GM23248 (cell line): Measurements from ENCODE around the gene PVALB. TPM values are rescaled to one million over a fixed set of nuclear protein-coding genes. Genes with fewer than 3 reads are reported as not detected.

Experiments used
- DNase-seq: peaks from one replicate; pipeline ENCODE4 v3.0.0-alpha.2; 2015
- H2AFZ ChIP-seq: fragments of 200-600 bp; sonication (generic); 2 replicates; pipeline ENCODE4 v1.6.1; 2016; ENCODE audit warnings: antibody characterized with exemption
- H3F3A ChIP-seq: fragments of 200-600 bp; sonication (generic); 2 replicates; pipeline ENCODE4 v1.6.1; 2016; ENCODE audit warnings: mild to moderate bottlenecking, antibody characterized with exemption, mixed run types; ENCODE audit not compliant: insufficient read depth
- H3K27ac ChIP-seq: fragments of 200-600 bp; sonication (generic); 2 replicates; pipeline ENCODE4 v1.5.1; 2016; ENCODE audit warnings: mild to moderate bottlenecking
- H3K27me3 ChIP-seq: fragments of 200-600 bp; sonication (generic); replicated peaks from 2 replicates; pipeline ENCODE4 v1.6.1; 2016; ENCODE audit warnings: mild to moderate bottlenecking; ENCODE audit not compliant: insufficient read depth
- H3K36me3 ChIP-seq: fragments of 200-600 bp; sonication (generic); 2 replicates; pipeline ENCODE4 v1.6.1; 2016; ENCODE audit warnings: low read depth, mild to moderate bottlenecking
- H3K4me1 ChIP-seq: fragments of 200-600 bp; sonication (generic); 2 replicates; pipeline ENCODE4 v1.6.1; 2016; ENCODE audit warnings: mild to moderate bottlenecking; ENCODE audit not compliant: insufficient read depth
- H3K4me2 ChIP-seq: fragments of 200-600 bp; sonication (generic); one replicate; pipeline ENCODE4 v1.6.1; 2016; ENCODE audit warnings: mild to moderate bottlenecking; ENCODE audit not compliant: unreplicated experiment
- H3K4me3 ChIP-seq: fragments of 200-600 bp; sonication (generic); 2 replicates; pipeline ENCODE4 v1.5.1; 2016; ENCODE audit warnings: mild to moderate bottlenecking
- H3K79me2 ChIP-seq: fragments of 200-600 bp; sonication (generic); 2 replicates; pipeline ENCODE4 v1.6.1; 2016; ENCODE audit warnings: mild to moderate bottlenecking; ENCODE audit not compliant: insufficient read depth
- H3K9ac ChIP-seq: fragments of 200-600 bp; sonication (generic); 2 replicates; pipeline ENCODE4 v1.6.1; 2016; ENCODE audit warnings: mild to moderate bottlenecking
- H3K9me2 ChIP-seq: fragments of 200-600 bp; sonication (generic); 2 replicates; pipeline ENCODE4 v1.6.1; 2016; ENCODE audit warnings: mixed run types, mild to moderate bottlenecking, moderate library complexity; ENCODE audit not compliant: insufficient read depth
- H3K9me3 ChIP-seq: fragments of 200-600 bp; sonication (generic); one replicate; pipeline ENCODE4 v1.6.1; 2017; ENCODE audit warnings: low read depth
- H4K20me1 ChIP-seq: fragments of 200-600 bp; sonication (generic); 2 replicates; pipeline ENCODE4 v1.6.0; 2016; ENCODE audit not compliant: insufficient read depth
- EZH2 ChIP-seq: fragments of 200-600 bp; sonication (generic); IDR thresholded peaks from 2 replicates; pipeline ENCODE4 v1.6.1; 2018; ENCODE audit warnings: antibody characterized with exemption, mild to moderate bottlenecking; ENCODE audit not compliant: insufficient read depth, poor library complexity, severe bottlenecking
- EZH2phosphoT487 ChIP-seq: fragments of 200-600 bp; sonication (generic); IDR thresholded peaks from 2 replicates; pipeline ENCODE4 v1.6.1; 2018; ENCODE audit warnings: antibody characterized with exemption, moderate library complexity, mild to moderate bottlenecking, low read depth; ENCODE audit not compliant: insufficient read depth
- WGBS, 2 experiments: methylation state at CpG; one replicate each; pipeline ENCODE4 v1.1.6; 2015 to 2017; ENCODE audit warnings: low lambda C conversion rate in 2 of 2, low coverage in 1 of 2; ENCODE audit errors: missing lambda C conversion rate in 2 of 2; 5-methylcytosine and 5-hydroxymethylcytosine counted together
- in situ Hi-C: fragments of 300-500 bp; cut with MboI; formaldehyde crosslinking; loops from 2 replicates; pipeline ENCODE4 v1.15.0; 2020
- polyA plus RNA-seq: library from polyadenylated mRNA; unstranded; fragments of >200 nt; fragmentation: Nextera tagmentation; extraction: Ambion mirVana; gene quantifications from 2 replicates; pipeline ENCODE4 v1.2.1, GENCODE V29; 2016
- total RNA-seq: library from RNA; depleted of rRNA; stranded (reverse); fragments of >200 nt; shearing (Covaris generic); gene quantifications from 2 replicates; pipeline ENCODE4 v1.2.3, GENCODE V29; 2014

PVALB gene
- total and polyA plus RNA-seq, 2 experiments from 2014 or later = not detected

- no peaks in the 10 kb centered on the region for H3K36me3 ChIP-seq
- peaks cover 52% of the 10 kb centered on the region for H3K27me3 ChIP-seq
- H3K4me3 ChIP-seq = no peak overlapping the region
- H3K9ac ChIP-seq = no peak overlapping the region
- no peaks in the 10 kb centered on the region for H4K20me1 ChIP-seq
- TF ChIP-seq EZH2 (no peak), EZH2phosphoT487 (no peak)
- DNase-seq = no peak
- no peak overlapping the region for H3K27ac ChIP-seq
- H3K79me2 ChIP-seq = no peaks in the 10 kb centered on the region
- H3K9me2 ChIP-seq = no peaks in the 10 kb centered on the region
- 24 to 30% methylated on average over 6 of the region's 6 CpGs for WGBS, 2 experiments
- H3K4me2 ChIP-seq = no peak overlapping the region
- no peaks in the 10 kb centered on the region for H3K9me3 ChIP-seq
- no peak overlapping the region for H2AFZ ChIP-seq
- no peaks in the 10 kb centered on the region for H3K4me1 ChIP-seq
- in situ Hi-C loops = no loop called here
- H3F3A ChIP-seq = no peaks in the 10 kb centered on the region
These were observed 9.4 kb upstream of the PVALB start for GRCh38 chr22:36826262-36826661.

- peaks cover 52% of the 10 kb centered on the region for H3K27me3 ChIP-seq
- no peak overlapping the region for H2AFZ ChIP-seq
- no peaks in the 10 kb centered on the region for H3K79me2 ChIP-seq
- H3K36me3 ChIP-seq = no peaks in the 10 kb centered on the region
- H3K4me1 ChIP-seq = no peaks in the 10 kb centered on the region
- no peaks in the 10 kb centered on the region for H3K9me2 ChIP-seq
- no peak overlapping the region for H3K27ac ChIP-seq
- H3F3A ChIP-seq = no peaks in the 10 kb centered on the region
- H3K9me3 ChIP-seq = no peaks in the 10 kb centered on the region
- in situ Hi-C loops = no loop called here
- 42% methylated on average over 2 of the region's 2 CpGs; no CpG with 5 or more reads in 1 of the 2 experiments for WGBS, 2 experiments
- TF ChIP-seq EZH2 (no peak), EZH2phosphoT487 (no peak)
- no peak overlapping the region for H3K9ac ChIP-seq
- no peaks in the 10 kb centered on the region for H4K20me1 ChIP-seq
- no peak overlapping the region for H3K4me2 ChIP-seq
- DNase-seq = no peak
- H3K4me3 ChIP-seq = no peak overlapping the region
These were observed 7.8 kb upstream of the PVALB start for GRCh38 chr22:36824655-36825054.

GRCh38 chr22:36823186-36823839 lies 6.5 kb upstream of the PVALB start:
- in situ Hi-C loops = no loop called here
- peaks cover 58% of the 10 kb centered on the region for H3K27me3 ChIP-seq
- peak; percentile 21 for DNase-seq

GRCh38 chr22:36822581-36822980 lies 5.7 kb upstream of the PVALB start:
- no peaks in the 10 kb centered on the region for H3K9me2 ChIP-seq
- TF ChIP-seq EZH2 (no peak), EZH2phosphoT487 (no peak)
- no peak overlapping the region for H3K9ac ChIP-seq
- H3K4me3 ChIP-seq = no peak overlapping the region
- in situ Hi-C loops = no loop called here
- H2AFZ ChIP-seq = no peak overlapping the region
- no peaks in the 10 kb centered on the region for H3K9me3 ChIP-seq
- H4K20me1 ChIP-seq = no peaks in the 10 kb centered on the region
- no peaks in the 10 kb centered on the region for H3K36me3 ChIP-seq
- H3K79me2 ChIP-seq = no peaks in the 10 kb centered on the region
- 45 to 57% methylated on average over 6 of the region's 6 CpGs for WGBS, 2 experiments
- DNase-seq = no peak
- H3K4me1 ChIP-seq = no peaks in the 10 kb centered on the region
- no peak overlapping the region for H3K27ac ChIP-seq
- H3F3A ChIP-seq = no peaks in the 10 kb centered on the region
- peaks cover 58% of the 10 kb centered on the region for H3K27me3 ChIP-seq
- H3K4me2 ChIP-seq = no peak overlapping the region

More at GRCh38 chr22:36823186-36823839, 6.5 kb upstream of the PVALB start:
- H2AFZ ChIP-seq = no peak overlapping the region
- H3F3A ChIP-seq = no peaks in the 10 kb centered on the region
- TF ChIP-seq EZH2 (no peak), EZH2phosphoT487 (no peak)
- no peaks in the 10 kb centered on the region for H3K79me2 ChIP-seq
- H3K4me2 ChIP-seq = no peak overlapping the region
- no peak overlapping the region for H3K4me3 ChIP-seq
- no peaks in the 10 kb centered on the region for H3K9me2 ChIP-seq
- no peak overlapping the region for H3K27ac ChIP-seq
- H3K9me3 ChIP-seq = no peaks in the 10 kb centered on the region
- no peaks in the 10 kb centered on the region for H3K4me1 ChIP-seq
- H3K9ac ChIP-seq = no peak overlapping the region
- WGBS, 2 experiments = 47% methylated on average over 17 of the region's 17 CpGs
- H3K36me3 ChIP-seq = no peaks in the 10 kb centered on the region
- no peaks in the 10 kb centered on the region for H4K20me1 ChIP-seq

GRCh38 chr22:36819112-36819511 lies 2.3 kb upstream of the PVALB start:
- no peaks in the 10 kb centered on the region for H3F3A ChIP-seq
- H3K4me1 ChIP-seq = no peaks in the 10 kb centered on the region
- DNase-seq = no peak
- H3K9me2 ChIP-seq = no peaks in the 10 kb centered on the region
- no peaks in the 10 kb centered on the region for H4K20me1 ChIP-seq
- H2AFZ ChIP-seq = no peak overlapping the region
- TF ChIP-seq EZH2phosphoT487 (no peak), EZH2 (no peak)
- H3K9me3 ChIP-seq = no peaks in the 10 kb centered on the region
- 2 to 8% methylated on average over 6 to 9 of the region's 9 CpGs for WGBS, 2 experiments
- no peak overlapping the region for H3K9ac ChIP-seq
- no peaks in the 10 kb centered on the region for H3K36me3 ChIP-seq
- H3K27me3 ChIP-seq = peaks cover 78% of the 10 kb centered on the region
- in situ Hi-C loops = no loop called here
- no peak overlapping the region for H3K4me2 ChIP-seq
- no peak overlapping the region for H3K4me3 ChIP-seq
- H3K79me2 ChIP-seq = no peaks in the 10 kb centered on the region
- H3K27ac ChIP-seq = no peak overlapping the region
